MCF 10A (cell line): Measurements from ENCODE around the gene BABAM1. TPM values are rescaled to one million over a fixed set of nuclear protein-coding genes. Genes with fewer than 3 reads are reported as not detected.

Experiments
- Bru-seq: library from RNA; stranded (reverse); fragments of 400-500 nt; gene quantifications from one replicate; lab custom pipeline; 2021; lab: Mats Ljungman, UMichigan
- BruChase-seq, 2 experiments: library from RNA; stranded (reverse); fragments of 400-500 nt; gene quantifications; one replicate each; lab custom pipeline; 2021; lab: Mats Ljungman, UMichigan
- BruUV-seq: library from RNA; stranded (reverse); fragments of 400-500 nt; replicated peaks from 2 replicates; lab custom pipeline; 2021; lab: Mats Ljungman, UMichigan
- CTCF ChIA-PET: fragments of 300-600 bp; sonication (Branson Sonifier 250); formaldehyde crosslinking; extraction: SDS; loops from one replicate; lab custom pipeline; 2021; ENCODE audit warnings: antibody characterized with exemption, inconsistent platforms; lab: Yijun Ruan, JAX
- POLR2A ChIA-PET: fragments of 300-600, 350-650 bp; sonication (Branson Sonifier 250); formaldehyde crosslinking; extraction: SDS; loops from one replicate; lab custom pipeline; 2020; ENCODE audit warnings: antibody characterized with exemption, inconsistent platforms; lab: Yijun Ruan, JAX
- DNase-seq: peaks from one replicate; pipeline ENCODE4 v3.0.0-alpha.2; 2018; ENCODE audit not compliant: unreplicated experiment
- H3K27ac Mint-ChIP-seq: one replicate; pipeline ENCODE4 v1.8.0; 2022; ENCODE audit warnings: mild to moderate bottlenecking, low read depth, mixed read lengths; ENCODE audit not compliant: unreplicated experiment
- H3K27me3 Mint-ChIP-seq: one replicate; pipeline ENCODE4 v1.8.0; 2022; ENCODE audit warnings: mixed read lengths; ENCODE audit not compliant: insufficient read depth, unreplicated experiment
- H3K36me3 Mint-ChIP-seq: one replicate; pipeline ENCODE4 v1.8.0; 2022; ENCODE audit warnings: mild to moderate bottlenecking, moderate library complexity, mixed read lengths; ENCODE audit not compliant: insufficient read depth, unreplicated experiment
- H3K4me1 Mint-ChIP-seq: one replicate; pipeline ENCODE4 v1.8.0; 2022; ENCODE audit warnings: mixed read lengths; ENCODE audit not compliant: insufficient read depth, unreplicated experiment
- H3K4me3 Mint-ChIP-seq: one replicate; pipeline ENCODE4 v1.8.0; 2022; ENCODE audit warnings: mild to moderate bottlenecking, moderate library complexity, mixed read lengths; ENCODE audit not compliant: unreplicated experiment
- H3K9me3 Mint-ChIP-seq: one replicate; pipeline ENCODE4 v1.8.0; 2022; ENCODE audit warnings: mixed read lengths; ENCODE audit not compliant: unreplicated experiment
- intact Hi-C: fragments of 100-400 bp; cut with micrococcal nuclease; formaldehyde crosslinking; loops from 2 replicates; pipeline ENCODE4 v1.14.1; 2022
- long read RNA-seq: library from polyadenylated mRNA; stranded (forward); transcript quantifications from one replicate; pipeline ENCODE4 v2.0.0, GENCODE V29; 2022
- total RNA-seq: library from RNA; stranded (reverse); gene quantifications from 2 replicates; pipeline ENCODE4 v1.2.3, GENCODE V29; 2022
- TF ChIP-seq, protein P1 (sequence below): fragments of 200-600 bp; IDR thresholded peaks from one replicate; pipeline ENCODE4 v1.8.0; 2022; ENCODE audit warnings: antibody characterized with exemption, mild to moderate bottlenecking; ENCODE audit not compliant: unreplicated experiment

The BABAM1 gene
- total RNA-seq = 96.1 and 104 TPM in 2 replicates
- Bru-seq, nascent RNA = percentile 77 among the genes with signal in this experiment
- BruChase-seq, experiment 1, labeled RNA remaining after a 6-hour chase = percentile 96 among the genes with signal in this experiment
- percentile 89 among the genes with signal in this experiment for BruChase-seq, experiment 2, labeled RNA remaining after a 2-hour chase
- long read RNA-seq, transcript BABAM1-201 (9 exons, 1,472 nt) = minor isoform, 16 of 154 reads
- long read RNA-seq, transcript BABAM1-208 (9 exons, 1,470 nt) = major isoform, 88 of 154 reads
- long read RNA-seq, partial matches to known transcripts = 7 of 154 reads
- long read RNA-seq, other reads (novel, unspliced or antisense) = 34 of 154 reads

DNA sequence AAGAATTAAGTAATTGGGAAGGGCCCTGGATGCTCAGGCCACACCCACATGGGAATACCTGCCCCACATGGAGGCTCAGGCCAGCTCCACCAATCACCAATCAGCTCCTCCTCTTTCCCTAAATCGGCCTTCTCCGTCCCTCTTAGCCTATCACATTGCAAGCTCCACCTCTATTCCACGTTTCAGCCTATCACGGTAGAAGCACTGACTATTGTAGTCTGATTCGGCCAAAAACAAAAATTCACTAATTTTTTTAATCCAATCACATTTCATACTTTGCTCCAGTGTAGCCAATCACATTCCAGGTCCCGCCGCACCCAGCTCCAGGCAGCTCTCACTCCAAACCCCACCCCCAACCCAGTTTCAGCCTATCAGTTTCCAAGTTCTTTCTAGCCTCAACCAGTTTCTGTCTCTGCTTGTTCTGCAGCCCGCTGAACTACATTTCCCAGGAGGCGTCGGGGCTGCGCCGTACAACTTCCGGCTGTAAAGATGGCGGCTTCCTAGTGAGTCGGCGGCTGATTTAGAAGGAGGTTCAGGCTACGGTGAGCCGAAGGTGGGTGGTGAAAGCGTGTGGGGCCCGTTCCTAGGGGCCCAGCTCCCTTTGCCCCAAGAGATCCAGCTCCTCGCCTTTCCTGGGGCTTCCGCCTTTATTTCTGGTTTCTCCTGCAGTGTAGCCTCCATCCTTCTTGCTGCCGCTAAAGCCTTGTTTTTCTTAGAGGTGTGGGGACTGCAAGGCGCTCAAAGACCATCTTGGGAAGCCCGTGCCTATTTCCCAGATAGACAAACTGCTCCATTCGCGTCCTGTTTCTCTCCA lies at the start of gene BABAM1:
TSS of gene BABAM1 (plus strand) at position 469 of the 814 bp plus-strand sequence. CDS start 1,364 bp downstream, outside the sequence.
- CTCF ChIA-PET = interaction anchor here (0.6 to 2.1 kb wide), 5 partner anchors 14 to 531 kb away, joined by 3 to 18 read pairs (median 5); partner anchors contain the start of gene ANKLE1
- POLR2A ChIA-PET = interaction anchor here (0.6 to 2.9 kb wide), 24 partner anchors 12 to 315 kb away, joined by 3 to 21 read pairs (median 6); partner anchors contain the start of genes ANKLE1, DDA1, MVB12A and MYO9B
- TF ChIP-seq, protein P1, sequence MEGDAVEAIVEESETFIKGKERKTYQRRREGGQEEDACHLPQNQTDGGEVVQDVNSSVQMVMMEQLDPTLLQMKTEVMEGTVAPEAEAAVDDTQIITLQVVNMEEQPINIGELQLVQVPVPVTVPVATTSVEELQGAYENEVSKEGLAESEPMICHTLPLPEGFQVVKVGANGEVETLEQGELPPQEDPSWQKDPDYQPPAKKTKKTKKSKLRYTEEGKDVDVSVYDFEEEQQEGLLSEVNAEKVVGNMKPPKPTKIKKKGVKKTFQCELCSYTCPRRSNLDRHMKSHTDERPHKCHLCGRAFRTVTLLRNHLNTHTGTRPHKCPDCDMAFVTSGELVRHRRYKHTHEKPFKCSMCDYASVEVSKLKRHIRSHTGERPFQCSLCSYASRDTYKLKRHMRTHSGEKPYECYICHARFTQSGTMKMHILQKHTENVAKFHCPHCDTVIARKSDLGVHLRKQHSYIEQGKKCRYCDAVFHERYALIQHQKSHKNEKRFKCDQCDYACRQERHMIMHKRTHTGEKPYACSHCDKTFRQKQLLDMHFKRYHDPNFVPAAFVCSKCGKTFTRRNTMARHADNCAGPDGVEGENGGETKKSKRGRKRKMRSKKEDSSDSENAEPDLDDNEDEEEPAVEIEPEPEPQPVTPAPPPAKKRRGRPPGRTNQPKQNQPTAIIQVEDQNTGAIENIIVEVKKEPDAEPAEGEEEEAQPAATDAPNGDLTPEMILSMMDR = no peak
- peaks cover 6% of the 10 kb centered on the region for H3K4me1 Mint-ChIP-seq
- H3K27me3 Mint-ChIP-seq = no peaks in the 10 kb centered on the region
- intact Hi-C loops = no loop called here
- H3K27ac Mint-ChIP-seq = peak within 1 kb of the TSS; percentile 93
- peak within 1 kb of the TSS; percentile 84 for H3K4me3 Mint-ChIP-seq
- no TSS peak for BruUV-seq
- H3K9me3 Mint-ChIP-seq = peaks cover 7% of the 10 kb centered on the region
- DNase-seq = peak; percentile 99
- peaks cover 41% of the 10 kb centered on the region for H3K36me3 Mint-ChIP-seq

DNA sequence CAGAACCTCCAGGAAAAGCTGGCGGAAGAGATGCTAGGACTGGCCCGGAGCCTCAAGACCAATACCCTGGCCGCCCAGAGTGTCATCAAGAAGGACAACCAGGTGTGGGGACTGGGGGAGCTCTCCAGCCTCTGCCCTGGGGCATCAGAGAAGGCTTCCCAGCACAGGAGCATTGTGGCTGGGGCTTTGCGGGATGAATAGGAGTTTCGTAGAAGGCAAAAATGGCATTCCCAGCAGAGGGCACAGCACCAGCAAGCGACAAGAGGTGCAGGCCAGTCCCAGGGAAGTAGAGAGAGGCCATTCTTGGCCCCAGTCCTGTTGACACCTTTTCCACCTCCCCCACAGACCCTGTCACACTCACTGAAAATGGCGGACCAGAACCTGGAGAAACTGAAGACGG lies 48.0 kb upstream of the BABAM1 start:
- no peaks in the 10 kb centered on the region for H3K9me3 Mint-ChIP-seq
- intact Hi-C loops = no loop called here
- H3K27me3 Mint-ChIP-seq = no peaks in the 10 kb centered on the region
- TF ChIP-seq, protein P1 = no peak
- H3K4me3 Mint-ChIP-seq = no peak overlapping the region
- CTCF ChIA-PET = no interaction called here
- POLR2A ChIA-PET = interaction anchor here (0.9 to 2.9 kb wide), 2 partner anchors 24 to 48 kb away, joined by 3 to 9 read pairs; partner anchors contain the start of gene BABAM1
- no TSS peak for BruUV-seq
- H3K27ac Mint-ChIP-seq = peak overlapping the region; percentile 12
- no peak for DNase-seq
- no peaks in the 10 kb centered on the region for H3K4me1 Mint-ChIP-seq
- peaks cover 39% of the 10 kb centered on the region for H3K36me3 Mint-ChIP-seq

DNA sequence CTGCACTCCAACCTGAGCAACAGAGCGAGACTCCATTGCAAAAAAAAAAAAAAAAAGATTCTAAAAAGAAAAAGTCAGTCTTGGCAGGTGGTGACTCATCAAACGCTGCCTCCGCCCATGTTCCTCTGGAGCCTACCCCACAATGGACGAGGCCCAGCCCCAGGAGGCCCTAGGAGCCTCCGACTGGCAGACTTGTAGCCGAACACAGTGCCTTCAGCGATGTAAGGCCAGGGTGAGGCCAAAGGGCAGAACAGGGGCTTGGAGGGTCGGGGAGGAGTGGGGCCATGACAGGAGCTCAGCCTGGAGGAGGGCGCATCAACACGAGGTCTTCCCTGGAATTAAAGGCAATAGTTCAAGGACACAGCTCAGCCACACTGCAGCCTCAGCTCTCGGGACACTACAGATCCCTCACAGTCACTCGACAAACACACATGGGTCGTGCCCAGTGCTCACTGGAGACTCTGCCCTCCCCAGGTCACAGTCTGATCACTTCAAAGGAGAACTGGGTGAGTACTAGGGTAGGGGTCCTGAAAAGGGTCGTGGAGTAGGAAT lies 47.0 kb upstream of the BABAM1 start:
- no peaks in the 10 kb centered on the region for H3K9me3 Mint-ChIP-seq
- no peaks in the 10 kb centered on the region for H3K27me3 Mint-ChIP-seq
- BruUV-seq = no TSS peak
- H3K27ac Mint-ChIP-seq = no peak overlapping the region
- POLR2A ChIA-PET = interaction anchor here (0.6 to 2.9 kb wide), 6 partner anchors 10 to 87 kb away, joined by 3 to 9 read pairs (median 3); partner anchors contain the start of gene BABAM1
- intact Hi-C loops = loop anchor here (10.0 kb wide), 1 partner anchor 145 kb away; the partner anchor contains the start of genes HAUS8 and MYO9B
- CTCF ChIA-PET = interaction anchor here (0.5 to 0.7 kb wide), 2 partner anchors 40 to 334 kb away, joined by 3 to 4 read pairs; no protein-coding TSS in a partner anchor
- no peaks in the 10 kb centered on the region for H3K4me1 Mint-ChIP-seq
- H3K36me3 Mint-ChIP-seq = peaks cover 39% of the 10 kb centered on the region
- TF ChIP-seq, protein P1 = no peak
- peak; percentile 88 for DNase-seq
- H3K4me3 Mint-ChIP-seq = peak overlapping the region; percentile 12
